ENCODE data around the gene UQCRC1.

Gene UQCRC1

GRCh38 chr3:48587686-48588085 is 21.8 kb downstream of the UQCRC1 start:
- H3K4me3 ChIP-seq (ENCODE audit: low read length): no peak overlapping the region
- H3K27me3 ChIP-seq (ENCODE audit: control insufficient read depth, low read length): peaks cover 2% of the 10 kb centered on the region; the same call in 1 of the 2 replicates
- H3K9me3 ChIP-seq (ENCODE audit: control insufficient read depth, insufficient read depth, low read length): no peaks in the 10 kb centered on the region
- H3K4me2 ChIP-seq (ENCODE audit: low read length): no peak overlapping the region
- H3K79me2 ChIP-seq (ENCODE audit: control insufficient read depth, low read length): no peaks in the 10 kb centered on the region
- H4K20me1 ChIP-seq (ENCODE audit: control insufficient read depth, insufficient read depth, low read depth, low read length): no peaks in the 10 kb centered on the region
- H3K27ac ChIP-seq (ENCODE audit: low read depth, low read length): no peak overlapping the region
- no peaks in the 10 kb centered on the region for H3F3A ChIP-seq (ENCODE audit: control insufficient read depth, insufficient read depth)
- H3K9me2 ChIP-seq (replicated peaks; ENCODE audit: control insufficient read depth, low read length): no peaks in the 10 kb centered on the region
- TF ChIP-seq CTCF (IDR thresholded peaks at IDR 0.05; ENCODE audit: low read depth, low read length, poor library complexity, severe bottlenecking) (no peak), EZH2phosphoT487 (IDR thresholded peaks at IDR 0.05; ENCODE audit: borderline replicate concordance, low read length) (no peak)
- H3K36me3 ChIP-seq (ENCODE audit: control insufficient read depth, low read length): no peaks in the 10 kb centered on the region
- no peaks in the 10 kb centered on the region for H3K4me1 ChIP-seq (ENCODE audit: control insufficient read depth, low read length)

- no peak overlapping the region for H3K4me2 ChIP-seq (ENCODE audit: low read length)
- H3K4me3 ChIP-seq (ENCODE audit: low read length): no peak overlapping the region
- no peaks in the 10 kb centered on the region for H3K9me3 ChIP-seq (ENCODE audit: control insufficient read depth, insufficient read depth, low read length)
- no peak overlapping the region for H3K27ac ChIP-seq (ENCODE audit: low read depth, low read length)
- H3K79me2 ChIP-seq (ENCODE audit: control insufficient read depth, low read length): no peaks in the 10 kb centered on the region
- H3F3A ChIP-seq (ENCODE audit: control insufficient read depth, insufficient read depth): no peaks in the 10 kb centered on the region
- H3K27me3 ChIP-seq (ENCODE audit: control insufficient read depth, low read length): peaks cover 8% of the 10 kb centered on the region; the same call in 1 of the 2 replicates
- H3K4me1 ChIP-seq (ENCODE audit: control insufficient read depth, low read length): no peaks in the 10 kb centered on the region
- TF ChIP-seq EZH2phosphoT487 (IDR thresholded peaks at IDR 0.05; ENCODE audit: borderline replicate concordance, low read length) (no peak), CTCF (IDR thresholded peaks at IDR 0.05; ENCODE audit: low read depth, low read length, poor library complexity, severe bottlenecking) (no peak)
- no peaks in the 10 kb centered on the region for H4K20me1 ChIP-seq (ENCODE audit: control insufficient read depth, insufficient read depth, low read depth, low read length)
- no peaks in the 10 kb centered on the region for H3K9me2 ChIP-seq (replicated peaks; ENCODE audit: control insufficient read depth, low read length)
- H3K36me3 ChIP-seq (ENCODE audit: control insufficient read depth, low read length): no peaks in the 10 kb centered on the region
Measured at GRCh38 chr3:48585411-48585810, 24.0 kb downstream of the UQCRC1 start.

- no peak overlapping the region for H3K4me3 ChIP-seq (ENCODE audit: low read length)
Measured at GRCh38 chr3:48584836-48585235, 24.6 kb downstream of the UQCRC1 start.

More at GRCh38 chr3:48584836-48585235, 24.6 kb downstream of the UQCRC1 start:
- Histone ChIP-seq H3K27me3 (ENCODE audit: control insufficient read depth, low read length) (peaks cover 6% of the 10 kb centered on the region; the same call in 1 of the 2 replicates), H4K20me1 (ENCODE audit: control insufficient read depth, insufficient read depth, low read depth, low read length) (no peaks in the 10 kb centered on the region), H3K36me3 (ENCODE audit: control insufficient read depth, low read length) (no peaks in the 10 kb centered on the region), H3K4me2 (ENCODE audit: low read length) (no peak overlapping the region), H3K79me2 (ENCODE audit: control insufficient read depth, low read length) (no peaks in the 10 kb centered on the region), H3K4me1 (ENCODE audit: control insufficient read depth, low read length) (no peaks in the 10 kb centered on the region), H3K9me3 (ENCODE audit: control insufficient read depth, insufficient read depth, low read length) (no peaks in the 10 kb centered on the region), H3F3A (ENCODE audit: control insufficient read depth, insufficient read depth) (no peaks in the 10 kb centered on the region), H3K9me2 (replicated peaks; ENCODE audit: control insufficient read depth, low read length) (no peaks in the 10 kb centered on the region), H3K27ac (ENCODE audit: low read depth, low read length) (no peak overlapping the region)
- TF ChIP-seq EZH2phosphoT487 (IDR thresholded peaks at IDR 0.05; ENCODE audit: borderline replicate concordance, low read length) (no peak), CTCF (IDR thresholded peaks at IDR 0.05; ENCODE audit: low read depth, low read length, poor library complexity, severe bottlenecking) (no peak)
